Liver (tissue), 9 donors: ENCODE results near the gene USP47. TPM values are rescaled to one million over a fixed set of nuclear protein-coding genes. Genes with fewer than 3 reads are reported as not detected.

Experiments used
- DNase-seq: peaks from one replicate; pipeline ENCODE4 v3.0.0-alpha.2; 2017; ENCODE audit warnings: low spot score
- H3K27ac ChIP-seq, 2 donors: one replicate each; pipeline ENCODE4 v1.7.0; 2013; ENCODE audit warnings: inconsistent platforms in 2 of 2, low read length in 2 of 2, control low read depth in 1 of 2, low read depth in 1 of 2, mild to moderate bottlenecking in 1 of 2
- H3K27me3 ChIP-seq, 4 donors: one replicate each; pipeline versions ENCODE4 v1.6.1 to v1.7.0; 2013; ENCODE audit warnings: low read length in 3 of 4, inconsistent platforms in 1 of 4, mild to moderate bottlenecking in 1 of 4, moderate library complexity in 1 of 4; ENCODE audit not compliant: control insufficient read depth in 4 of 4, insufficient read depth in 4 of 4
- H3K36me3 ChIP-seq, 4 donors: one replicate each; pipeline versions ENCODE4 v1.6.1 to v1.7.0; 2013; ENCODE audit warnings: low read length in 3 of 4, mild to moderate bottlenecking in 3 of 4, low read depth in 1 of 4, moderate library complexity in 1 of 4; ENCODE audit not compliant: control insufficient read depth in 4 of 4, insufficient read depth in 3 of 4
- H3K4me1 ChIP-seq, 4 donors: one replicate each; pipeline versions ENCODE4 v1.6.1 to v1.7.0; 2013; ENCODE audit warnings: low read length in 3 of 4, mild to moderate bottlenecking in 3 of 4, moderate library complexity in 1 of 4; ENCODE audit not compliant: control insufficient read depth in 4 of 4, insufficient read depth in 4 of 4
- H3K4me3 ChIP-seq, 3 donors: one replicate each; pipeline versions ENCODE4 v1.6.1 to v1.7.0; 2013; ENCODE audit warnings: low read length in 3 of 3, control low read depth in 1 of 3, low read depth in 1 of 3, mild to moderate bottlenecking in 1 of 3
- H3K9ac ChIP-seq, 2 donors: one replicate each; pipeline ENCODE4 v1.7.0; 2013; ENCODE audit warnings: low read length in 2 of 2, mild to moderate bottlenecking in 2 of 2, moderate library complexity in 2 of 2, control low read depth in 1 of 2, low read depth in 1 of 2
- H3K9me3 ChIP-seq, 4 donors: one replicate each; pipeline versions ENCODE4 v1.6.1 to v1.7.0; 2013; ENCODE audit warnings: low read length in 3 of 4; ENCODE audit not compliant: control insufficient read depth in 4 of 4
- ATF3 ChIP-seq: IDR thresholded peaks from 2 replicates; pipeline ENCODE4 v1.6.1; 2016; ENCODE audit warnings: antibody characterized with exemption
- EGR1 ChIP-seq, 2 donors: IDR thresholded peaks; 2 replicates each; pipeline ENCODE4 v1.6.1; 2016 to 2018; ENCODE audit warnings: antibody characterized with exemption in 2 of 2, low read depth in 2 of 2
- FOXA1 ChIP-seq: IDR thresholded peaks from 2 replicates; pipeline ENCODE4 v1.6.1; 2016; ENCODE audit warnings: antibody characterized with exemption
- FOXA2 ChIP-seq: IDR thresholded peaks from 2 replicates; pipeline ENCODE4 v1.6.1; 2016; ENCODE audit warnings: antibody characterized with exemption
- HNF4A ChIP-seq, 2 donors: conservative IDR thresholded peaks; 2 replicates each; pipeline ENCODE4 v1.6.1; 2016; ENCODE audit warnings: antibody characterized with exemption in 2 of 2, mild to moderate bottlenecking in 2 of 2
- HNF4G ChIP-seq: IDR thresholded peaks from 2 replicates; pipeline ENCODE4 v1.6.1; 2016; ENCODE audit warnings: antibody characterized with exemption
- JUND ChIP-seq, 2 donors: IDR thresholded peaks; 2 replicates each; pipeline ENCODE4 v1.6.1; 2016; ENCODE audit warnings: antibody characterized with exemption in 2 of 2
- NR2F2 ChIP-seq: IDR thresholded peaks from 2 replicates; pipeline ENCODE4 v1.6.1; 2016; ENCODE audit warnings: antibody characterized with exemption
- RAD21 ChIP-seq, 2 donors: IDR thresholded peaks; 2 replicates each; pipeline ENCODE4 v1.6.1; 2016; ENCODE audit warnings: antibody characterized with exemption in 2 of 2, mild to moderate bottlenecking in 2 of 2
- TAF1 ChIP-seq: conservative IDR thresholded peaks from 2 replicates; pipeline ENCODE4 v1.6.1; 2016; ENCODE audit warnings: antibody characterized with exemption, mild to moderate bottlenecking
- YY1 ChIP-seq: IDR thresholded peaks from 2 replicates; pipeline ENCODE4 v1.6.1; 2016; ENCODE audit warnings: antibody characterized with exemption, mild to moderate bottlenecking
- WGBS: extraction: QIAGEN DNeasy Blood & Tissue Kit; methylation state at CpG from one replicate; pipeline ENCODE4 v1.1.7; 2013; 5-methylcytosine and 5-hydroxymethylcytosine counted together
- polyA plus RNA-seq, 2 donors: library from polyadenylated mRNA; stranded (reverse) in 1 of 2; unstranded in 1 of 2; fragments of 200-250 nt in 1 of 2; fragments of >200 nt in 1 of 2; fragmentation: Nextera tagmentation in 1 of 2; extraction: Ambion mirVana in 1 of 2; gene quantifications; one replicate each; pipeline versions ENCODE4 v1.2.1 to v1.2.3, GENCODE V29; 2013 to 2015
- total RNA-seq, 2 donors: library from RNA; depleted of rRNA; stranded (reverse); fragments of >200 nt; gene quantifications; one replicate each; pipeline ENCODE4 v1.2.3, GENCODE V29; 2014
- TF ChIP-seq, protein P1 (sequence below): fragments of 150-350 bp; IDR thresholded peaks from 2 replicates; pipeline ENCODE4 v1.5.1; 2017; ENCODE audit warnings: improper control_type of control experiment, low read depth, low read length; ENCODE audit not compliant: missing input control
- TF ChIP-seq, protein P2 (sequence below): IDR thresholded peaks from 2 replicates; pipeline ENCODE4 v1.6.1; 2016; ENCODE audit warnings: antibody characterized with exemption, mild to moderate bottlenecking
- donor health status: healthy.
- donor health status: healthy.
- donor health status: healthy.
- donor health status: healthy.
- donor health status: healthy.

The USP47 gene
- total and polyA plus RNA-seq, 4 donors: 14.9 to 55.1 (median 32.2) TPM

GRCh38 chr11:11970556-11970955 lies 128.8 kb downstream of the USP47 start:
- Histone ChIP-seq H3K27me3 (no peaks in the 10 kb centered on the region), H3K9me3 (no peaks in the 10 kb centered on the region), H3K9ac (no peak overlapping the region), H3K4me1 (peaks cover 2 to 24% (median 13%) of the 10 kb centered on the region in 4 donors), H3K4me3 (no peak overlapping the region), H3K27ac (no peak overlapping the region), H3K36me3 (no peaks in the 10 kb centered on the region)
- TF ChIP-seq ATF3 (no peak), HNF4A (conservative IDR thresholded peaks at IDR 0.05) (peak; percentile 14 to 34), YY1 (no peak), JUND (IDR thresholded peaks at IDR 0.05) (no peak)
- DNase-seq: no peak
- WGBS: 100% methylated on average over 2 of the region's 2 CpGs

DNA sequence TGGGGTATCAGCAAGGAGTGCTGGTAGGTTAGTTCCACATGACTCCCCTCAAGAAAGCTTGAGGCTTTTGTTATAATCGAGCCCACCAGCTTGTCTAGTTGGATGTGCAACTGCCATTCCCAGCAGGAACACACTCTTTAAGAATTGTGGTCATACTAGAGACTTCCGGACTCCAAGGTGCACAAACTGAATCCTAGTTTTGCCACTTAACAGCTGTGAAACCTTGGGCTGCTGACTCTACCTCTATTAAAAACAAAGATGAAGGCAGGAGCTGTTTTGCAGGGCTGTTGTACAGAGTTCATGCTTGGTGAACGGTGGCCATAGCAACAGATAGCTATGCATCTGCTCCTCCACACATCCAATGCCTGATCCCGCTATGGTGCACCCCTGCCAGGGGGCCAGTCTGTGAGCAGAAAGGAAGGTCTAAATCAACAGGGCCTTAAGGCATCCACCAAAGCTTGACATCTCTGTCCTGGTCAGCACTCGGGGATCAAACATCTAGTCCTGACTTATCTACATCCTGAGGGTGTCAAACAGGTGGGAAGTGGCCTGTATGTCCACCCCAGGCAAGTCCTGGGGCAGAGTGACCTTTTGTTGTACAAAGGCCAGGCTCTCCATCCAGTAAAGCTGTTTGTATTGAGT lies 130.3 kb downstream of the USP47 start:
- no peak for TF ChIP-seq HNF4A (conservative IDR thresholded peaks at IDR 0.05)
- TF ChIP-seq RAD21 (IDR thresholded peaks at IDR 0.05): no peak
- TF ChIP-seq HNF4G: no peak
- TF ChIP-seq, protein P1, sequence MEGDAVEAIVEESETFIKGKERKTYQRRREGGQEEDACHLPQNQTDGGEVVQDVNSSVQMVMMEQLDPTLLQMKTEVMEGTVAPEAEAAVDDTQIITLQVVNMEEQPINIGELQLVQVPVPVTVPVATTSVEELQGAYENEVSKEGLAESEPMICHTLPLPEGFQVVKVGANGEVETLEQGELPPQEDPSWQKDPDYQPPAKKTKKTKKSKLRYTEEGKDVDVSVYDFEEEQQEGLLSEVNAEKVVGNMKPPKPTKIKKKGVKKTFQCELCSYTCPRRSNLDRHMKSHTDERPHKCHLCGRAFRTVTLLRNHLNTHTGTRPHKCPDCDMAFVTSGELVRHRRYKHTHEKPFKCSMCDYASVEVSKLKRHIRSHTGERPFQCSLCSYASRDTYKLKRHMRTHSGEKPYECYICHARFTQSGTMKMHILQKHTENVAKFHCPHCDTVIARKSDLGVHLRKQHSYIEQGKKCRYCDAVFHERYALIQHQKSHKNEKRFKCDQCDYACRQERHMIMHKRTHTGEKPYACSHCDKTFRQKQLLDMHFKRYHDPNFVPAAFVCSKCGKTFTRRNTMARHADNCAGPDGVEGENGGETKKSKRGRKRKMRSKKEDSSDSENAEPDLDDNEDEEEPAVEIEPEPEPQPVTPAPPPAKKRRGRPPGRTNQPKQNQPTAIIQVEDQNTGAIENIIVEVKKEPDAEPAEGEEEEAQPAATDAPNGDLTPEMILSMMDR: no peak
- TF ChIP-seq, protein P2, sequence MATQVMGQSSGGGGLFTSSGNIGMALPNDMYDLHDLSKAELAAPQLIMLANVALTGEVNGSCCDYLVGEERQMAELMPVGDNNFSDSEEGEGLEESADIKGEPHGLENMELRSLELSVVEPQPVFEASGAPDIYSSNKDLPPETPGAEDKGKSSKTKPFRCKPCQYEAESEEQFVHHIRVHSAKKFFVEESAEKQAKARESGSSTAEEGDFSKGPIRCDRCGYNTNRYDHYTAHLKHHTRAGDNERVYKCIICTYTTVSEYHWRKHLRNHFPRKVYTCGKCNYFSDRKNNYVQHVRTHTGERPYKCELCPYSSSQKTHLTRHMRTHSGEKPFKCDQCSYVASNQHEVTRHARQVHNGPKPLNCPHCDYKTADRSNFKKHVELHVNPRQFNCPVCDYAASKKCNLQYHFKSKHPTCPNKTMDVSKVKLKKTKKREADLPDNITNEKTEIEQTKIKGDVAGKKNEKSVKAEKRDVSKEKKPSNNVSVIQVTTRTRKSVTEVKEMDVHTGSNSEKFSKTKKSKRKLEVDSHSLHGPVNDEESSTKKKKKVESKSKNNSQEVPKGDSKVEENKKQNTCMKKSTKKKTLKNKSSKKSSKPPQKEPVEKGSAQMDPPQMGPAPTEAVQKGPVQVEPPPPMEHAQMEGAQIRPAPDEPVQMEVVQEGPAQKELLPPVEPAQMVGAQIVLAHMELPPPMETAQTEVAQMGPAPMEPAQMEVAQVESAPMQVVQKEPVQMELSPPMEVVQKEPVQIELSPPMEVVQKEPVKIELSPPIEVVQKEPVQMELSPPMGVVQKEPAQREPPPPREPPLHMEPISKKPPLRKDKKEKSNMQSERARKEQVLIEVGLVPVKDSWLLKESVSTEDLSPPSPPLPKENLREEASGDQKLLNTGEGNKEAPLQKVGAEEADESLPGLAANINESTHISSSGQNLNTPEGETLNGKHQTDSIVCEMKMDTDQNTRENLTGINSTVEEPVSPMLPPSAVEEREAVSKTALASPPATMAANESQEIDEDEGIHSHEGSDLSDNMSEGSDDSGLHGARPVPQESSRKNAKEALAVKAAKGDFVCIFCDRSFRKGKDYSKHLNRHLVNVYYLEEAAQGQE: no peak
- TF ChIP-seq JUND (IDR thresholded peaks at IDR 0.05): no peak
- TF ChIP-seq FOXA2: no peak
- TF ChIP-seq EGR1 (IDR thresholded peaks at IDR 0.05; ENCODE audit: low read depth in 2 of 2): no peak
- TF ChIP-seq TAF1: no peak
- no peak for TF ChIP-seq NR2F2
- no peak for TF ChIP-seq FOXA1
- H3K27ac ChIP-seq: no peak overlapping the region

More for the DNA sequence above, 130.3 kb downstream of the USP47 start:
- Histone ChIP-seq H3K9ac (no peak overlapping the region), H3K4me1 (peaks cover 10 to 31% (median 21%) of the 10 kb centered on the region in 4 donors), H3K4me3 (no peak overlapping the region), H3K27me3 (no peaks in the 10 kb centered on the region), H3K36me3 (no peaks in the 10 kb centered on the region), H3K9me3 (no peaks in the 10 kb centered on the region)
- WGBS: 92% methylated on average over 5 of the region's 5 CpGs
- DNase-seq: peak; percentile 30
